ENCODE measurements around the gene DNMT3B.

DNMT3B gene

GRCh38 chr20:32820698-32821377, 58.7 kb downstream of the DNMT3B start:
- no peak for DNase-seq (ENCODE audit: low read depth in 4 of 4, low spot score in 1 of 4)

GRCh38 chr20:32822225-32822624, 60.0 kb downstream of the DNMT3B start:
- no peak for DNase-seq (ENCODE audit: low read depth in 4 of 4, low spot score in 1 of 4)

- DNase-seq (ENCODE audit: low read depth in 4 of 4, low spot score in 1 of 4) = peak in 1 of 4 experiments; percentile 16
These were observed 60.9 kb downstream of the DNMT3B start for GRCh38 chr20:32823078-32823477.

GRCh38 chr20:32823737-32824588, 61.8 kb downstream of the DNMT3B start:
- DNase-seq (ENCODE audit: low read depth in 4 of 4, low spot score in 1 of 4) = no peak

GRCh38 chr20:32828029-32828680, 66.0 kb downstream of the DNMT3B start:
- no peak for DNase-seq (ENCODE audit: low read depth in 4 of 4, low spot score in 1 of 4)

GRCh38 chr20:32829311-32830005, 67.3 kb downstream of the DNMT3B start:
- no peak for DNase-seq (ENCODE audit: low read depth in 4 of 4, low spot score in 1 of 4)

- DNase-seq (ENCODE audit: low read depth in 4 of 4, low spot score in 1 of 4) = no peak
These were observed 68.3 kb downstream of the DNMT3B start for GRCh38 chr20:32830437-32830836.

- DNase-seq (ENCODE audit: low read depth in 4 of 4, low spot score in 1 of 4) = no peak
These were observed 69.8 kb downstream of the DNMT3B start for GRCh38 chr20:32831982-32832381.

- no peak for DNase-seq (ENCODE audit: low read depth in 4 of 4, low spot score in 1 of 4)
These were observed 70.5 kb downstream of the DNMT3B start for GRCh38 chr20:32832664-32833063.

- DNase-seq (ENCODE audit: low read depth in 4 of 4, low spot score in 1 of 4) = no peak
These were observed 72.8 kb downstream of the DNMT3B start for GRCh38 chr20:32834972-32835371.

- DNase-seq (ENCODE audit: low read depth in 4 of 4, low spot score in 1 of 4) = no peak
These were observed 75.0 kb downstream of the DNMT3B start for GRCh38 chr20:32837157-32837556.

- no peak for DNase-seq (ENCODE audit: low read depth in 4 of 4, low spot score in 1 of 4)
These were observed 77.2 kb downstream of the DNMT3B start for GRCh38 chr20:32839227-32839981.

GRCh38 chr20:32839982-32840285, 77.7 kb downstream of the DNMT3B start:
- no peak for DNase-seq (ENCODE audit: low read depth in 4 of 4, low spot score in 1 of 4)

GRCh38 chr20:32841174-32841573, 79.0 kb downstream of the DNMT3B start:
- DNase-seq (ENCODE audit: low read depth in 4 of 4, low spot score in 1 of 4) = no peak

- no peak for DNase-seq (ENCODE audit: low read depth in 4 of 4, low spot score in 1 of 4)
These were observed 79.4 kb downstream of the DNMT3B start for GRCh38 chr20:32841632-32842031.

GRCh38 chr20:32842688-32843524, 80.7 kb downstream of the DNMT3B start:
- no peak for DNase-seq (ENCODE audit: low read depth in 4 of 4, low spot score in 1 of 4)

- no peak for DNase-seq (ENCODE audit: low read depth in 4 of 4, low spot score in 1 of 4)
These were observed 83.6 kb downstream of the DNMT3B start for GRCh38 chr20:32845786-32846185.

- no peak for DNase-seq (ENCODE audit: low read depth in 4 of 4, low spot score in 1 of 4)
These were observed 84.7 kb downstream of the DNMT3B start for GRCh38 chr20:32846852-32847251.

GRCh38 chr20:32847964-32848363, 85.8 kb downstream of the DNMT3B start:
- DNase-seq (ENCODE audit: low read depth in 4 of 4, low spot score in 1 of 4) = no peak

GRCh38 chr20:32848846-32849245, 86.7 kb downstream of the DNMT3B start:
- no peak for DNase-seq (ENCODE audit: low read depth in 4 of 4, low spot score in 1 of 4)
